Measurements from ENCODE around the gene FAN1. TPM values are rescaled to one million over a fixed set of nuclear protein-coding genes. Genes with fewer than 3 reads are reported as not detected.

The FAN1 gene
- total and polyA plus RNA-seq, 2 of the 4 experiments (the other 2 are of a cell fraction), result 7.6 to 12.4 TPM

- H3K27ac ChIP-seq (ENCODE audit: insufficient read depth, low read length), result no peak overlapping the region
- H3K9ac ChIP-seq (ENCODE audit: low read depth, low read length), result no peak overlapping the region
- H3K14ac ChIP-seq (replicated peaks; ENCODE audit: low read depth, low read length), result no peak overlapping the region
- H2BK5ac ChIP-seq (ENCODE audit: low read depth, low read length, poor library complexity, severe bottlenecking), result no peak overlapping the region
- no peak overlapping the region for H2BK20ac ChIP-seq (ENCODE audit: low read depth, low read length)
- H2AFZ ChIP-seq (replicated peaks; ENCODE audit: low read length, poor library complexity), result no peak overlapping the region
- H2BK120ac ChIP-seq (ENCODE audit: low read depth, low read length), result no peak overlapping the region
- no peak for TF ChIP-seq CTCF (conservative IDR thresholded peaks at IDR 0.05; ENCODE audit: low read depth, low read length)
- WGBS, 2 experiments (ENCODE audit: extremely low coverage in 2 of 2, insufficient read length in 1 of 2), result 0% methylated on average over 1 of the region's 4 CpGs; no CpG with 5 or more reads in 1 of the 2 experiments
- BruUV-seq (replicated peaks), result no TSS peak
- DNase-seq (no peak), ATAC-seq (ENCODE audit: low read depth) (no peak)
- ChIA-PET POLR2A (ENCODE audit: unreplicated experiment) (no interaction called here), CTCF (no interaction called here)
- no peaks in the 10 kb centered on the region for H4K20me1 ChIP-seq (ENCODE audit: insufficient read depth, low read length)
- H4K8ac ChIP-seq (ENCODE audit: low read depth in 2 of 2, low read length in 2 of 2), result no peak overlapping the region
- no peak overlapping the region for H4K91ac ChIP-seq (ENCODE audit: insufficient read depth, low read depth, low read length)
- H4K5ac ChIP-seq (ENCODE audit: low read depth, low read length), result no peak overlapping the region
- no peaks in the 10 kb centered on the region for H3K9me1 ChIP-seq (ENCODE audit: insufficient read depth, low read length)
- H2BK15ac ChIP-seq (ENCODE audit: low read depth, low read length), result no peak overlapping the region
- intact Hi-C loops (cut with micrococcal nuclease) (no loop called here), in situ Hi-C loops (cut with MboI; ENCODE audit: low sequenced_read_pairs) (no loop called here), dilution Hi-C loops (cut with HindIII; ENCODE audit: low sequenced_read_pairs, unreplicated experiment) (no loop called here)
- H2AK9ac ChIP-seq (replicated peaks; ENCODE audit: low read depth, low read length, poor library complexity), result no peak overlapping the region
- no peaks in the 10 kb centered on the region for H3K4me1 ChIP-seq (ENCODE audit: control insufficient read depth, insufficient read depth, low read length)
- H3K9me3 ChIP-seq (ENCODE audit: control insufficient read depth, insufficient read depth, low read length), result no peaks in the 10 kb centered on the region
- H3K4me2 ChIP-seq (ENCODE audit: low read depth, low read length), result no peak overlapping the region
- H2AK5ac ChIP-seq (ENCODE audit: low read depth, low read length), result no peak overlapping the region
- H3K18ac ChIP-seq (ENCODE audit: low read depth, low read length), result no peak overlapping the region
- no peak overlapping the region for H3K23ac ChIP-seq (ENCODE audit: low read depth, low read length)
- no peaks in the 10 kb centered on the region; the same call in 1 of the 2 replicates for H3K27me3 ChIP-seq (ENCODE audit: control insufficient read depth, insufficient read depth, low read length)
- H3K4me3 ChIP-seq (ENCODE audit: insufficient read depth, low read depth, low read length), result no peak overlapping the region
- no peak overlapping the region for H3K4ac ChIP-seq (ENCODE audit: low read depth, low read length)
- H3K56ac ChIP-seq (ENCODE audit: extremely low read depth, insufficient read depth, low read length), result no peak overlapping the region
- no peaks in the 10 kb centered on the region for H3K36me3 ChIP-seq (ENCODE audit: control insufficient read depth, insufficient read depth, low read length)
- H3K79me1 ChIP-seq (ENCODE audit: low read depth in 1 of 2, low read length in 2 of 2), result no peaks in the 10 kb centered on the region
Measured at GRCh38 chr15:30889196-30889595, 14.5 kb upstream of the FAN1 start.
